ENCODE results near the gene SAMHD1. TPM values are rescaled to one million over a fixed set of nuclear protein-coding genes. Genes with fewer than 3 reads are reported as not detected.

The SAMHD1 gene
- total RNA-seq, 1 donor from 2014 or later, result 30.8 TPM

DNA sequence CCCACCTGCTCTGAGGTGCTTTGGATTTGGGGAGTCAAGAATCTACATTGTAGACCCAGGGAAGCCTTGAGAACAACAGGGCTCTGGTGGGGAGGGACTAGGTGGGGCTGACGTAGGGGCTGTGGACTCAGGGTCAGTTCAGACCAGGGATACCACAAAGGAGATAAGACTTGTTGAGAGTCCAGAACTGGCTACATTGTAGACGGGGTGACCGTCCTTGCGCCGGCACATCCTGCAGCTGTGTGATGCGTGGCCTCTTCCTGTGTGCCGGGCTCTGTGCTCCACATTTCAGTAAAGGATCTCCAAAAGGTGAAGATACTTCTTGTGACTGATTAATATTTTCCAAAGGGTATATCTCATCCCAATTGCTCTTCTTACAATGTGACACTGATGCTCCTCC lies 85.3 kb downstream of the SAMHD1 start:
- Mint-ChIP-seq H3K4me3 (ENCODE audit: unreplicated experiment) (no peak overlapping the region), H3K36me3 (ENCODE audit: unreplicated experiment) (no peaks in the 10 kb centered on the region), H3K27me3 (ENCODE audit: unreplicated experiment) (peaks cover 17% of the 10 kb centered on the region), H3K9me3 (ENCODE audit: unreplicated experiment) (peaks cover 6% of the 10 kb centered on the region), H3K4me1 (ENCODE audit: low read depth, unreplicated experiment) (peaks cover 2% of the 10 kb centered on the region), H3K27ac (ENCODE audit: unreplicated experiment) (peak overlapping the region; percentile 8)
- TF ChIP-seq, protein P1, sequence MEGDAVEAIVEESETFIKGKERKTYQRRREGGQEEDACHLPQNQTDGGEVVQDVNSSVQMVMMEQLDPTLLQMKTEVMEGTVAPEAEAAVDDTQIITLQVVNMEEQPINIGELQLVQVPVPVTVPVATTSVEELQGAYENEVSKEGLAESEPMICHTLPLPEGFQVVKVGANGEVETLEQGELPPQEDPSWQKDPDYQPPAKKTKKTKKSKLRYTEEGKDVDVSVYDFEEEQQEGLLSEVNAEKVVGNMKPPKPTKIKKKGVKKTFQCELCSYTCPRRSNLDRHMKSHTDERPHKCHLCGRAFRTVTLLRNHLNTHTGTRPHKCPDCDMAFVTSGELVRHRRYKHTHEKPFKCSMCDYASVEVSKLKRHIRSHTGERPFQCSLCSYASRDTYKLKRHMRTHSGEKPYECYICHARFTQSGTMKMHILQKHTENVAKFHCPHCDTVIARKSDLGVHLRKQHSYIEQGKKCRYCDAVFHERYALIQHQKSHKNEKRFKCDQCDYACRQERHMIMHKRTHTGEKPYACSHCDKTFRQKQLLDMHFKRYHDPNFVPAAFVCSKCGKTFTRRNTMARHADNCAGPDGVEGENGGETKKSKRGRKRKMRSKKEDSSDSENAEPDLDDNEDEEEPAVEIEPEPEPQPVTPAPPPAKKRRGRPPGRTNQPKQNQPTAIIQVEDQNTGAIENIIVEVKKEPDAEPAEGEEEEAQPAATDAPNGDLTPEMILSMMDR (IDR thresholded peaks at IDR 0.05; ENCODE audit: partially characterized antibody, unreplicated experiment), result no peak
- no peak for DNase-seq

DNA sequence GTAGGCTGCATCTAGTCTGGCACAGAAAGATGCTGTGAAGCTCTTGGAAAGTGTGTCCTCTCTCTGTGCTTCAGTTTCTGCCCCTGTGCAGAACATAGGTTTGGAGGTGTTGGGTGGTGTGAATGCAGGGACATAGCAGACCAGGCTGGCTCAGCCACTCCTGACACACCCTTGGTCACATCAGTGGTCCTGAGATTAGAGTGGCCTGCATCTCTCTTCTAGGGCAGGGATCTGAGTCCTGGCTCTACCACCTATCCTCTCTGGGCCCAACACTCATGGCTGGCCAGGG lies 85.7 kb downstream of the SAMHD1 start:
- DNase-seq, result no peak
- H3K4me3 Mint-ChIP-seq (ENCODE audit: unreplicated experiment), result no peak overlapping the region
- no peaks in the 10 kb centered on the region for H3K36me3 Mint-ChIP-seq (ENCODE audit: unreplicated experiment)
- no peak overlapping the region for H3K27ac Mint-ChIP-seq (ENCODE audit: unreplicated experiment)
- H3K9me3 Mint-ChIP-seq (ENCODE audit: unreplicated experiment), result peaks cover 8% of the 10 kb centered on the region
- H3K27me3 Mint-ChIP-seq (ENCODE audit: unreplicated experiment), result peaks cover 18% of the 10 kb centered on the region
- H3K4me1 Mint-ChIP-seq (ENCODE audit: low read depth, unreplicated experiment), result peaks cover 4% of the 10 kb centered on the region
- TF ChIP-seq, protein P1 (IDR thresholded peaks at IDR 0.05; ENCODE audit: partially characterized antibody, unreplicated experiment), result no peak

DNA sequence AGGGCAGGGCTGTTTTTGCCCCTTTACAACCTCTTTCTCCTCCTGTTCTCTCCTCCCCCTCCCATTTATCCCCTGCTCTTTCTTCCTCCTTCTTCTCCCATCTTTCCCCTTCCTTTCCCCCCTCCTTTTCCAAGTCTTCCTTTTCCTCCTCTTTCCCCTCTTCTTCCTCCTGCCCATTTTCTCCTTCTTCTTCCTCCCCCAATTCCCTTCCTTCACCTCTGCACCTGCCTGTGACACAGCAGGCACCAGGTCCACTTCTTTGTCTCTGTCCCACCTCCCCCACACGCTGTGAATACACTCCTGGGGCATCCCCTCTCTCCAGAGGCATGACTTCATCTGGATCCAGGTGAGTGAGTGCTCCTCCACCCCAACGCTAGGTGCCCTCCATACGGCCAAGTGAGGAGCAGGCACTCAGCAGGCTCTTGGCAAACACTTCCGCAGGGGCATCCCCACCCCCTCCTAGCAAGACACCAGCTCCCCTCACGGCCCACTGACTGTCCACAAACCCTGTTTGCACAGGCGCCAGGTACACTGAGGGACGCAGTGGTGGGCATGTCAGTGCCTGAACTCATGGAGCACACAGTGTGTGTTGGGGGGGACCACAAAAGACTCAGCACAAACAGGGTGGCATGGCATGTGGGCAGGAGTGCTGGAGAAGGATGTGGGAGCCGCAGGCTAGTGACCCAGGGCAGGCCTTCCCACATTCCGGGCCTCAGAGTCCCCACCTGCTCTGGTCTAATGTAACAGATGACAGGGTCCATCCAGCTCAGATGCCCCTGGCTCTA lies 86.2 kb downstream of the SAMHD1 start:
- no peak for DNase-seq
- peaks cover 8% of the 10 kb centered on the region for H3K9me3 Mint-ChIP-seq (ENCODE audit: unreplicated experiment)
- TF ChIP-seq, protein P1 (IDR thresholded peaks at IDR 0.05; ENCODE audit: partially characterized antibody, unreplicated experiment), result no peak
- H3K27ac Mint-ChIP-seq (ENCODE audit: unreplicated experiment), result no peak overlapping the region
- H3K4me1 Mint-ChIP-seq (ENCODE audit: low read depth, unreplicated experiment), result peaks cover 9% of the 10 kb centered on the region
- no peaks in the 10 kb centered on the region for H3K36me3 Mint-ChIP-seq (ENCODE audit: unreplicated experiment)
- peaks cover 18% of the 10 kb centered on the region for H3K27me3 Mint-ChIP-seq (ENCODE audit: unreplicated experiment)
- H3K4me3 Mint-ChIP-seq (ENCODE audit: unreplicated experiment), result peak overlapping the region; percentile 42

DNA sequence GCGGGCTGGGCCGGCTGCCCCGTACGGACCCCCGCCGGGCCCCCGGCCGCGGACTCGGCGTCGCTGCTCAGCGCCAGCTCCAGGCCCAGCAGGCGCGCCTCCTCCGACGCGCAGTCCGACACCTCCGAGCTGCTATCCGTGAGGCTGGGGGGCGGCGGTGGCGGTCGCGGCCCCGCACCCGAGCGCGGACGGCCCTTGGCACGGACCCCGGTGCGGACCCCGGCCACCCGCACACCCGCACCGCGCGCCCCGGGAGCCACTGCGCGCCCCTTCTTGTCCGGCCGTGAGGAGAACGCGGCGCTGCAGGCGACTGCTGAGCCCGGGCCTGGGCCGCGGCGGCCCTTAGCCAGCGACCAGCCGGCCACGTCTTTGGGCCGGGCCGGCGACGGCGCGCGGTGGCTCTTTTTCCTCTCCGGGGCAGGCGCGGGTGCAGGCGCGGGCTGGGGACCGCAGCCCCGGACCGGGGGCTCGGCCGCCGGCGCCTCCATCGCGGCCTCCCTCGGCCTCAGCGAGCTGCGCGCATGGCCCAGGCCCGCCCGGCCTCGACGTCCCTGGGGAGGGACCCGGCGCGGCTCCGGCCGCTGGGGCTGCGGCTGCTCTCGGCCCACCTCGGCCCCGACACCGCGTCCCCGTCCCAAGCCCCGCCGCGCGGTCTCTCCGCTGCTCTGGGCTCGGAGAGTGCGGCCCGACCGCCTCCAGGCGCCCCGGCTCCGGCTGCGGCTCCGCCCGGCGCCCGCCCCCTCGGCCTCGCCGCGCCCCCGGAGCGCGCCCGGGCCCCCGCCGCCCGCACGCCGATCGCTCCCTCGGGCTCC lies 88.4 kb downstream of the SAMHD1 start:
- Mint-ChIP-seq H3K27me3 (ENCODE audit: unreplicated experiment) (peaks cover 20% of the 10 kb centered on the region), H3K27ac (ENCODE audit: unreplicated experiment) (no peak overlapping the region), H3K4me1 (ENCODE audit: low read depth, unreplicated experiment) (peaks cover 25% of the 10 kb centered on the region), H3K4me3 (ENCODE audit: unreplicated experiment) (no peak overlapping the region), H3K36me3 (ENCODE audit: unreplicated experiment) (no peaks in the 10 kb centered on the region), H3K9me3 (ENCODE audit: unreplicated experiment) (peaks cover 12% of the 10 kb centered on the region)
- peak; percentile 70 for DNase-seq
- TF ChIP-seq, protein P1 (IDR thresholded peaks at IDR 0.05; ENCODE audit: partially characterized antibody, unreplicated experiment), result no peak
